OCI-LY7 (cell line): Measurements from ENCODE around the gene ISM1.

ENCODE experiments used
- EZH2phosphoT487 ChIP-seq: fragments of 200-600 bp; sonication (generic); IDR thresholded peaks from 2 replicates; pipeline ENCODE4 v1.6.1; 2018; ENCODE audit warnings: low read depth, borderline replicate concordance, mild to moderate bottlenecking, mixed run types, antibody characterized with exemption, low read length, moderate library complexity, mixed read lengths
- TF ChIP-seq, protein P1 (sequence below): fragments of 200-600 bp; sonication (generic); conservative IDR thresholded peaks from 2 replicates; pipeline ENCODE4 v1.5.1; 2014; ENCODE audit warnings: mild to moderate bottlenecking, antibody characterized with exemption, low read length, moderate library complexity, mixed read lengths

GRCh38 chr20:13260650-13261279 lies 39.7 kb downstream of the ISM1 start:
- TF ChIP-seq, protein P1, sequence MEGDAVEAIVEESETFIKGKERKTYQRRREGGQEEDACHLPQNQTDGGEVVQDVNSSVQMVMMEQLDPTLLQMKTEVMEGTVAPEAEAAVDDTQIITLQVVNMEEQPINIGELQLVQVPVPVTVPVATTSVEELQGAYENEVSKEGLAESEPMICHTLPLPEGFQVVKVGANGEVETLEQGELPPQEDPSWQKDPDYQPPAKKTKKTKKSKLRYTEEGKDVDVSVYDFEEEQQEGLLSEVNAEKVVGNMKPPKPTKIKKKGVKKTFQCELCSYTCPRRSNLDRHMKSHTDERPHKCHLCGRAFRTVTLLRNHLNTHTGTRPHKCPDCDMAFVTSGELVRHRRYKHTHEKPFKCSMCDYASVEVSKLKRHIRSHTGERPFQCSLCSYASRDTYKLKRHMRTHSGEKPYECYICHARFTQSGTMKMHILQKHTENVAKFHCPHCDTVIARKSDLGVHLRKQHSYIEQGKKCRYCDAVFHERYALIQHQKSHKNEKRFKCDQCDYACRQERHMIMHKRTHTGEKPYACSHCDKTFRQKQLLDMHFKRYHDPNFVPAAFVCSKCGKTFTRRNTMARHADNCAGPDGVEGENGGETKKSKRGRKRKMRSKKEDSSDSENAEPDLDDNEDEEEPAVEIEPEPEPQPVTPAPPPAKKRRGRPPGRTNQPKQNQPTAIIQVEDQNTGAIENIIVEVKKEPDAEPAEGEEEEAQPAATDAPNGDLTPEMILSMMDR: no peak
- TF ChIP-seq EZH2phosphoT487: no peak
